Lung (tissue), 12 donors: ENCODE data around the gene KCNJ14. TPM values are rescaled to one million over a fixed set of nuclear protein-coding genes. Genes with fewer than 3 reads are reported as not detected.
A peak's percentile ranks its signal among the peaks of the same experiment; 100 is the strongest.
"Not testable (repeated sequence)": the region's sequence is repeated elsewhere in the genome, so short reads cannot be mapped to it uniquely, and the experiment has no call there.

Source experiments
- ATAC-seq: fragments of 200-7000 bp; cut with Tn5 transposase; one replicate; pipeline ENCODE4 v1.9.1; 2020; ENCODE audit warnings: moderate number of reproducible peaks; ENCODE audit not compliant: insufficient read depth, low FRiP score
- DNase-seq, 3 donors: peaks; one replicate each; pipeline ENCODE4 v3.0.0-alpha.2; 2013 to 2017
- H3K27ac ChIP-seq, 2 donors: one replicate each; pipeline ENCODE4 v1.5.1; 2013; ENCODE audit warnings: mild to moderate bottlenecking in 2 of 2, moderate library complexity in 2 of 2, control low read depth in 1 of 2, inconsistent platforms in 1 of 2, low read depth in 1 of 2, low read length in 1 of 2
- H3K27me3 ChIP-seq, 3 donors: one replicate each; pipeline ENCODE4 v1.5.1; 2013; ENCODE audit warnings: low read length in 2 of 3; ENCODE audit not compliant: control insufficient read depth in 3 of 3, insufficient read depth in 3 of 3
- H3K36me3 ChIP-seq, 4 donors: one replicate each; pipeline ENCODE4 v1.5.1; 2013; ENCODE audit warnings: low read length in 4 of 4, mild to moderate bottlenecking in 1 of 4, moderate library complexity in 1 of 4; ENCODE audit not compliant: control insufficient read depth in 4 of 4, insufficient read depth in 4 of 4
- H3K4me1 ChIP-seq, 5 donors: one replicate each; pipeline ENCODE4 v1.5.1; 2013; ENCODE audit warnings: low read length in 5 of 5, mild to moderate bottlenecking in 2 of 5, moderate library complexity in 1 of 5; ENCODE audit not compliant: control insufficient read depth in 5 of 5, insufficient read depth in 5 of 5
- H3K4me3 ChIP-seq: one replicate; pipeline ENCODE4 v1.5.1; 2013; ENCODE audit warnings: mild to moderate bottlenecking, control low read depth, moderate library complexity
- H3K9ac ChIP-seq, 2 donors: one replicate each; pipeline ENCODE4 v1.5.1; 2013; ENCODE audit warnings: low read length in 2 of 2, control low read depth in 1 of 2; ENCODE audit not compliant: insufficient read depth in 1 of 2
- H3K9me3 ChIP-seq, 4 donors: one replicate each; pipeline ENCODE4 v1.5.1; 2013; ENCODE audit warnings: low read length in 3 of 4, mild to moderate bottlenecking in 1 of 4, moderate library complexity in 1 of 4; ENCODE audit not compliant: control insufficient read depth in 4 of 4, insufficient read depth in 3 of 4
- CTCF ChIP-seq: IDR thresholded peaks from 2 replicates; pipeline ENCODE4 v1.5.1; 2012; ENCODE audit warnings: mild to moderate bottlenecking; ENCODE audit errors: control extremely low read depth, extremely low read depth
- whole genome bisulfite sequencing, 2 donors: extraction: QIAGEN DNeasy Blood & Tissue Kit; methylation state at CpG; one replicate each; pipeline ENCODE4 v1.1.7; 2013; 5-methylcytosine and 5-hydroxymethylcytosine counted together
- polyA plus RNA-seq, 2 donors: library from polyadenylated mRNA; stranded (reverse); fragments of 200-250 nt; gene quantifications; one replicate each; pipeline ENCODE4 v1.2.1, GENCODE V29; 2013
- total RNA-seq, 2 donors: library from RNA; depleted of rRNA in 1 of 2; stranded (reverse); fragments of >200 nt in 1 of 2; gene quantifications; one replicate each; pipeline ENCODE4 v1.2.1, GENCODE V29; 2014 to 2021
- donor health status: control.
- donor health status: control.
- donor health status: Bipolar disorder and iron deficiency.
- donor health status: healthy.
- donor health status: DM: yes; HTN: yes; CAD: no.

The KCNJ14 gene
- total and polyA plus RNA-seq, 4 donors: 0.21 to 0.83 (median 0.59) TPM

DNA sequence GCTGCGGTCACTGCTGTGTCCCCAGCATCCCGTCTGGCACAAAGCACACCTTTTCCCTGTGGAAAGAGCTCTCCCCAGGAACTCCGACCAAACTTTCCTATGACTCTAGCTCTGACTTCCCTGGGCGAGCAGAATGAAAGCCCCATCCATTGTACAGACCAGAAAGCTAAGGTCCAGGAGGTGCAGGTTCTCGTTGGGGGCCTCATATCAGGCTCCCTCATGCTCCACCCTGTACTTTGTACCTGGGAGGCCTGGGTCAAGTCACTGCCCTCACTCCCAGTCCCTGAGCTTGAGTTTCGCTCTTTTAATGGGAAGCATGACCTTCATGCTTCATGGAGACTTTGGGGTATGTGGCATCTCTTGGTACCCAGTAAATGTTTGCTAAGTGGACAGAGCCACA lies 32.2 kb downstream of the KCNJ14 start:
- Histone ChIP-seq H3K4me1 (peaks cover 0 to 5% (median 0%) of the 10 kb centered on the region in 5 donors), H3K9me3 (no peaks in the 10 kb centered on the region), H3K27ac (peak overlapping the region in 1 of 2 donors; percentile 75), H3K36me3 (no peaks in the 10 kb centered on the region), H3K4me3 (no peak overlapping the region), H3K9ac (no peak overlapping the region), H3K27me3 (peaks cover 0 to 21% (median 18%) of the 10 kb centered on the region in 3 donors)
- DNase-seq: no peak
- TF ChIP-seq CTCF: no peak
- WGBS, 2 donors: 87 to 88% methylated on average over 6 of the region's 6 CpGs
- no peak for ATAC-seq

- Histone ChIP-seq H3K9ac (no peak overlapping the region), H3K27me3 (peaks cover 0 to 21% (median 20%) of the 10 kb centered on the region in 3 donors), H3K4me1 (peaks cover 0 to 5% (median 0%) of the 10 kb centered on the region in 5 donors), H3K4me3 (no peak overlapping the region), H3K9me3 (no peaks in the 10 kb centered on the region), H3K27ac (peak overlapping the region; percentile 2 to 94), H3K36me3 (no peaks in the 10 kb centered on the region)
- ATAC-seq (no peak), DNase-seq (no peak)
- TF ChIP-seq CTCF: no peak
- 61 to 80% methylated on average over 8 of the region's 8 CpGs for WGBS, 2 donors
Observed at GRCh38 chr19:48487948-48488347, 32.6 kb downstream of the KCNJ14 start.

- DNase-seq: not testable (repeated sequence)
Observed at GRCh38 chr19:48488478-48488877, 33.1 kb downstream of the KCNJ14 start.

GRCh38 chr19:48489608-48490216 lies 34.3 kb downstream of the KCNJ14 start:
- Histone ChIP-seq H3K27me3 (peaks cover 0 to 28% (median 27%) of the 10 kb centered on the region in 3 donors), H3K4me1 (peaks cover 0 to 5% (median 0%) of the 10 kb centered on the region in 5 donors), H3K9me3 (no peaks in the 10 kb centered on the region), H3K4me3 (no peak overlapping the region), H3K27ac (no peak overlapping the region), H3K9ac (no peak overlapping the region), H3K36me3 (no peaks in the 10 kb centered on the region)
- DNase-seq: peak; percentile 59 to 71 (median 61)
- peak; percentile 85 for TF ChIP-seq CTCF
- 23 to 24% methylated on average over 19 of the region's 19 CpGs for WGBS, 2 donors
- ATAC-seq: no peak

More at GRCh38 chr19:48488478-48488877, 33.1 kb downstream of the KCNJ14 start:
- H3K4me3 ChIP-seq, H3K36me3 ChIP-seq, H3K9me3 ChIP-seq, H3K4me1 ChIP-seq, ATAC-seq, H3K9ac ChIP-seq: not testable (repeated sequence)
- Histone ChIP-seq H3K27me3 (peaks cover 0 to 21% (median 20%) of the 10 kb centered on the region in 3 donors), H3K27ac (peak overlapping the region; percentile 2 to 94)
- WGBS, 2 donors: 87 to 94% methylated on average over 7 of the region's 7 CpGs
